ENCODE results near the gene C14orf93. TPM values are rescaled to one million over a fixed set of nuclear protein-coding genes. Genes with fewer than 3 reads are reported as not detected.

The C14orf93 gene
- total RNA-seq, 3 donors from 2014 or later (not counting 1 experiment from before 2014, with no cell fraction given) = 12.1 to 15.1 (median 13.6) TPM

DNA sequence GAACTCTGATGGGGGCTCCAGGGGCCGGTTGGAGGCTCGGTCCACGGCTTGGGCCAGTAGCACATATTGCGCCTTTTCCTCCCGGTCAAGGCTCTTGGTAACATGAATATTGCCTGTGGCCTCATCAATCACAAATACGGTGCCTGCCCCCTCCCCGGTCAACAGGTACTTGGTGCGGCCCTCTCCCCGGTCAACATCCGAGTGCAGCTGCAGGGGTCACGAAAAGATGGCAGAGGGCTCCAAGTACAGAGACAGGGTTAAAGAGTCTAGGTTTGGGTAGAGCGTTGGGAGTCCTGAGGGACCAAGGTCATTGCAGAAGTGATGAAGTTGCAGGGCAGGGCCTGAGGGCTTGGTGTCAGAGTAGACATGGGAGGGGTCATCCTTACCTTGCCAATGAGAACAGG lies 45.2 kb upstream of the C14orf93 start:
- Histone ChIP-seq H3K9me3 (ENCODE audit: control insufficient read depth, insufficient read depth, low read length) (no peaks in the 10 kb centered on the region), H3K36me3 (ENCODE audit: control insufficient read depth, insufficient read depth, low read length) (peaks cover 10% of the 10 kb centered on the region), H3K4me1 (ENCODE audit: control insufficient read depth, insufficient read depth, low read length) (peaks cover 18% of the 10 kb centered on the region), H3K27me3 (ENCODE audit: control insufficient read depth, insufficient read depth, low read length) (no peaks in the 10 kb centered on the region), H3K4me3 (ENCODE audit: low read length) (no peak overlapping the region), H3K27ac (ENCODE audit: low read length) (no peak overlapping the region)
- Mint-ChIP-seq H3K27me3 (ENCODE audit: low read depth in 2 of 2) (peaks cover 0 to 3% of the 10 kb centered on the region in 2 donors), H3K4me1 (peaks cover 17 to 27% of the 10 kb centered on the region in 2 donors), H3K9me3 (no peaks in the 10 kb centered on the region), H3K4me3 (no peak overlapping the region), H3K36me3 (peaks cover 7% of the 10 kb centered on the region), H3K27ac (peak overlapping the region in 1 of 2 donors; percentile 51)
- ATAC-seq = no peak
- TF ChIP-seq, protein P1, sequence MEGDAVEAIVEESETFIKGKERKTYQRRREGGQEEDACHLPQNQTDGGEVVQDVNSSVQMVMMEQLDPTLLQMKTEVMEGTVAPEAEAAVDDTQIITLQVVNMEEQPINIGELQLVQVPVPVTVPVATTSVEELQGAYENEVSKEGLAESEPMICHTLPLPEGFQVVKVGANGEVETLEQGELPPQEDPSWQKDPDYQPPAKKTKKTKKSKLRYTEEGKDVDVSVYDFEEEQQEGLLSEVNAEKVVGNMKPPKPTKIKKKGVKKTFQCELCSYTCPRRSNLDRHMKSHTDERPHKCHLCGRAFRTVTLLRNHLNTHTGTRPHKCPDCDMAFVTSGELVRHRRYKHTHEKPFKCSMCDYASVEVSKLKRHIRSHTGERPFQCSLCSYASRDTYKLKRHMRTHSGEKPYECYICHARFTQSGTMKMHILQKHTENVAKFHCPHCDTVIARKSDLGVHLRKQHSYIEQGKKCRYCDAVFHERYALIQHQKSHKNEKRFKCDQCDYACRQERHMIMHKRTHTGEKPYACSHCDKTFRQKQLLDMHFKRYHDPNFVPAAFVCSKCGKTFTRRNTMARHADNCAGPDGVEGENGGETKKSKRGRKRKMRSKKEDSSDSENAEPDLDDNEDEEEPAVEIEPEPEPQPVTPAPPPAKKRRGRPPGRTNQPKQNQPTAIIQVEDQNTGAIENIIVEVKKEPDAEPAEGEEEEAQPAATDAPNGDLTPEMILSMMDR (IDR thresholded peaks at IDR 0.05) = no peak
- intact Hi-C loops (cut with micrococcal nuclease) = loop anchor here (5.0 to 10.0 kb wide), 3 partner anchors 48 to 670 kb away; no protein-coding TSS in a partner anchor
- 97% methylated on average over 12 of the region's 12 CpGs for WGBS (ENCODE audit: insufficient coverage)
- DNase-seq = no peak

DNA sequence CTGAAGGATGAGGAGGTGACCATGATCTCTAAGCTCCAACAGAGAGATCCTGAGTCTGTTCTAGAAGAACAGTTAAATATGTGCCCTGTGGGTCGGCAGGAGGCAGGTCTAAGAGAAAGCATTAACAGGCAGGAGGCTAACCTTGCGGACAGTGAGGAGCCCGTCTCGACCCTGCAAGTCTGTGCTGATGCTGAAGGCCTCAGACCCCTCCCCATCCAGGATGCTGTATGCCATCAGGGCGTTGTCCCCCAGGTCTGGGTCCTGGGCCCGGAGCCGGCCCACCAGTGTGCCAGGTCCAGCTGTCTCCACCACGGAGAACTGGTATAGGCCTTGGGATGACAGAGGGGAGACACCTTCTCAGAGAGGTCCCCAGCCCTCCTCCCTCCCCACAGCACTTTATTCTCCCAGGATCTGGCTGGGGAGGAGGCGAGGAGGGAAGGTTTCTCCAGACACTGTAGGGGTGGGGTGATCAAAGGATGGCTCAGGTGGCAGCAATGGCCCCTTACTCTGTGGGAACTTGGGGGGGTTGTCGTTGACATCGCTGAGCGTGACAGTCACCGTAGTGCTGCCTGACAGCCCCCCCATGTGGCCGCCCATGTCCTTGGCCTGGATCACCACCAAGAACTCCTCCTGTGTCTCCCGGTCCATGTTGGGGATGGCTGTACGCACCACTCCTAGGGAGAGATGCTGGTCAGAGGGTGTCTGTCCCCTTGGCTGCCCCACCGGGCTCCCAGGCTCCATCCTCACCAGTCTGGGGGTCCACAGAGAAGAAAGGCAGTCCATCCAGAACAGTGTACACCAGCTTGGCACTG lies 44.3 kb upstream of the C14orf93 start:
- ATAC-seq (no peak), DNase-seq (peak in 1 of 2 donors; percentile 57)
- TF ChIP-seq, protein P1 (IDR thresholded peaks at IDR 0.05) = no peak
- WGBS (ENCODE audit: insufficient coverage) = 74% methylated on average over 15 of the region's 17 CpGs
- H3K4me1 ChIP-seq (ENCODE audit: control insufficient read depth, insufficient read depth, low read length) = peaks cover 18% of the 10 kb centered on the region
- H3K36me3 ChIP-seq (ENCODE audit: control insufficient read depth, insufficient read depth, low read length) = peaks cover 5% of the 10 kb centered on the region
- Mint-ChIP-seq H3K4me1 (peaks cover 17 to 24% of the 10 kb centered on the region in 2 donors), H3K27me3 (ENCODE audit: low read depth in 2 of 2) (peaks cover 0 to 3% of the 10 kb centered on the region in 2 donors), H3K36me3 (peaks cover 3% of the 10 kb centered on the region), H3K27ac (peak overlapping the region in 1 of 2 donors; percentile 51), H3K9me3 (no peaks in the 10 kb centered on the region), H3K4me3 (no peak overlapping the region)
- H3K27me3 ChIP-seq (ENCODE audit: control insufficient read depth, insufficient read depth, low read length) = no peaks in the 10 kb centered on the region
- no peak overlapping the region for H3K4me3 ChIP-seq (ENCODE audit: low read length)
- no peak overlapping the region for H3K27ac ChIP-seq (ENCODE audit: low read length)
- no peaks in the 10 kb centered on the region for H3K9me3 ChIP-seq (ENCODE audit: control insufficient read depth, insufficient read depth, low read length)
- intact Hi-C loops (cut with micrococcal nuclease) = loop anchor here (10.0 kb wide), 1 partner anchor 669 kb away; no protein-coding TSS in a partner anchor

DNA sequence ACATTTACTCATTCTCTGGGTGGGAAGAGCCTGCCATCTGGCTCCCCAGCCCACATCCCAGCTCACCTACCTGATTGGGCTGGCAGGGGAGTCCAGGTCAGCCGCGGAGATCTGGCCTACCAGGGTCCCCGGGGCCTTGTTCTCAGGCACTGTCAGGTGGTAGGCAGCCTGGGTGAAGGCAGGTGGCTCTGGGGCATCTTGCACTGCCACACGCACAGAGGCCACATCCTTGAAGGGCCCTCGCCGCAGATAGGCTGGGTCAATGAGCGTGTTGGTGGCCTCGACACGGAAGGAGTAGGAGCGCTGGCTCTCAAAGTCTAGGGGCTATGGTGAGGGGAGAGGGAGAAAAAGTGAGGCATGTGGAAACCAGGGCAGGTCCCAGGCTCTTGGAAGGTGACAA lies 43.5 kb upstream of the C14orf93 start:
- TF ChIP-seq, protein P1 (IDR thresholded peaks at IDR 0.05) = no peak
- H3K27me3 Mint-ChIP-seq (ENCODE audit: low read depth in 2 of 2) = peaks cover 0 to 3% of the 10 kb centered on the region in 2 donors
- WGBS (ENCODE audit: insufficient coverage) = 95% methylated on average over 10 of the region's 10 CpGs
- DNase-seq = no peak
- H3K9me3 Mint-ChIP-seq = no peaks in the 10 kb centered on the region
- H3K4me3 Mint-ChIP-seq = no peak overlapping the region
- Histone ChIP-seq H3K9me3 (ENCODE audit: control insufficient read depth, insufficient read depth, low read length) (no peaks in the 10 kb centered on the region), H3K4me1 (ENCODE audit: control insufficient read depth, insufficient read depth, low read length) (peaks cover 18% of the 10 kb centered on the region), H3K27me3 (ENCODE audit: control insufficient read depth, insufficient read depth, low read length) (no peaks in the 10 kb centered on the region), H3K4me3 (ENCODE audit: low read length) (no peak overlapping the region), H3K36me3 (ENCODE audit: control insufficient read depth, insufficient read depth, low read length) (no peaks in the 10 kb centered on the region), H3K27ac (ENCODE audit: low read length) (no peak overlapping the region)
- ATAC-seq = no peak
- intact Hi-C loops (cut with micrococcal nuclease) = loop anchor here (10.0 kb wide), 1 partner anchor 669 kb away; no protein-coding TSS in a partner anchor
- H3K27ac Mint-ChIP-seq = no peak overlapping the region
- H3K4me1 Mint-ChIP-seq = peaks cover 17 to 22% of the 10 kb centered on the region in 2 donors
- no peaks in the 10 kb centered on the region for H3K36me3 Mint-ChIP-seq
